Hindlimb muscle (tissue), 1 donor: Measurements from ENCODE around the gene SLC39A11. TPM values are rescaled to one million over a fixed set of nuclear protein-coding genes. Genes with fewer than 3 reads are reported as not detected.

Experiments
- DNase-seq: peaks from one replicate; pipeline ENCODE4 v3.0.0-alpha.2; 2013
- polyA plus RNA-seq: library from polyadenylated mRNA; unstranded; fragments of 120-200 nt; gene quantifications from one replicate; pipeline ENCODE4 v1.2.1, GENCODE V29; 2013; ENCODE audit not compliant: insufficient read length

SLC39A11 gene
- polyA plus RNA-seq, 1 donor: 9.3 TPM

DNA sequence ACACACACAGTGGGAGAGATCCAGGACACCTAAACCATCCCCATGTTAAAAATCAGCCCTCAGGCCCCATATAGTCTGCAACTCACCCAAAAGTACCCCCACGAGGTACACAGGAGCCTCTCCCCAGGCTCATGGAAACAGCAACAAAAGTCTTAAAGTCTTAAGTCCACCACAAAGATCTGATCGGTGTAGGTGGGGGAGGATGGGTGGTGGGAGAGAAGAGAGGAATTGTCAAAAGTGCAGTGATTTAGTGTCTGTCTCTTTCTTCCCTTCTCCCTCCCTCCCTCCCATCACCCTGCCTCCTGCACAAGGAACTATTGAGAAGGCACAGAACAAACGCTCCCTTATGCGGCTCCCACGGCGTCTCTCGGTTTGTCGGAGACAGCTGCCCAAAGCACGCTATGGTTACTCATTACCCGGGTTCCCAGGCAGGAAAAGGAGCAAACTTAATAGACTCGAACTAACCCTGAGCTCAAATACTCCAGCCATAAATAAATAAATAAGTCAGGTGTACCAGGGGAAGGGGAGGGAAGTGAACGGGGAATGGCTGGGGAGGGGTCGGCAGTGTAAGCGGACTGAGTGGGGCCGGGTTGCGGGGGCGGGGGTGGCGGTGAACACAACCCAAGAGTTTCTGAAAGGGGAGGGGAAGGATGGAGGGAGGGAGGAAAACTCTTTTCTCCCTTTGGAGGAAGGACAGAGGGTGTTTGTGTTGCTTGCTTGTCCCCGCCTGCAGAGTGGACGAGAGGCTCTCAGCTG, 477.4 kb downstream of the SLC39A11 start:
- DNase-seq: no peak

DNA sequence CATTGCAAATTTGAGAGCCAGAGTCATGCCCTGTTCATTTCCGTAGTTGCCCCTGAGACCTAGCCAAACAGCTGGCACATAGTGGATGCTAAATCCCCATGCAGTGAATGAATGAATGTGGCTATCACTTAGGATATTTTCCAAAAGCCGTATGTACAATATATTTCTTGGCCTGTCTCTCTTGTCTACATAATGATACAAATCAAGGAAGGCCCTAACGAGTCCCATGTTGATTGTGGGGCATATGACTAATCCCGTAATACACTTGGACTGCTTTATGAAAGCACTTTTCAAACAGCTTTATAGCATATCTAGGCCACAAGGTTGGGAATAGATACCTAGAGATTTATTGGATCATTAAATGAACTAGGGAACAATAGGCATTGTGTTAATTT, 478.0 kb downstream of the SLC39A11 start:
- DNase-seq: no peak

DNA sequence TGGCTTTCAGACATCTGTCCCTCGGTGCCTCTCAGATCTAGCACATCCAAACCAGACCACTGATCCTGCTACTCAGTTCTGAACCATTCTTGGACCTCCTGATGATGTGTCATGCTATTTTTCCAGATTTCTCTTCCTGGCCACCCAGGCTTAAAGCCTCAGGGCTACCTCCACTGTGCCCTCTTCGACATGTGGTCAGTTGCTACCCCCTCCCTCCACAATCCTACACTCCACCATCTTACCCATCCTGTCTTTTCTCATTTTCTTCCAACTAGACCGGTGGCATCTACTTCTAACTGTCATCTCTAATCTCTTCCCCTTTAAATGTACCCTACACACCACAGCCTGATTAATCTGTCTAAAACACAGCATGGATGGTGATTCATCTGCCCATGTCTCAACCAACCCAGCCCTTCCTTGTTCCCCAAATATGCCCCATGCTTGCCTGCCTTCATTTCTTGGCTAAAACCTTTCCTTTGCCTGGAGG, 478.6 kb downstream of the SLC39A11 start:
- no peak for DNase-seq

DNA sequence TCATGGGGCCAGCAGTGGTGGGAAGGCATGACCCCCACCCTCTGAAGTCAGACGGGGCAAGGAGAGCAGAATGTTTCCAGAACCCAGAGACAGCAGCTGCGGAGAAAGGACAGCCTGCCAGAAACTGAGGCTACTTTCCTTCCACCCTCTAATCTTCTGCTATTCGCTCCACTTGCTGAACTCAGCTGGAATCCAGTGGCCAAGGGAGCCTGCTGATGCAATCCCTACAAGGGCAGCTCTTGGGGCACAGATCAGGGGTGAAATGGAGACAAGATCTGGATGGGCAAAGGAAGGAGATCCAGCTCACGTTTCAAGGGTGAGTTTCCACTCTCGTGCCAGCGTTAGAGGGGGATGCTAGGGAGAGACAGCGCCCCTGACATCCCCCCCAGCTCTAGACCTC, 479.1 kb downstream of the SLC39A11 start:
- no peak for DNase-seq

DNA sequence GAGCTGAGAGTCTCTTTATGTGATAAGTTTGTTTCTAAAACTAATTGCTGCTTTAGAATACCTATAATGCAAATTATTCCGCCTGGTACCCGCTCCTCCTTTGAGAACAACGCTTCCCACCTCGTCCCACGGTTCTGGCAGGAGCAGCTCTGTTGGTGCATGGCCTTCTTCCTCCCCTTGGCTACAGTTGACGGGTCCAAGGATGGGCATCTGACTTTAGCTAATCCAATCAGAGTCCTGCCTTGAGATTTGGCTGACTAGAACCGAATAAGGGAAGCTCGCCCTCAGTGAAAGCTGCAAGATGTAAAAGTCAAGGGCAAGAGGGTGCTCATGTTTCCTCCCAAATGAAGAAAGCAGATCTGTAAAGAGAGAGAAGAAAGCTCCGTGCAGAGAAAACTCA, 481.3 kb downstream of the SLC39A11 start:
- DNase-seq: no peak

DNA sequence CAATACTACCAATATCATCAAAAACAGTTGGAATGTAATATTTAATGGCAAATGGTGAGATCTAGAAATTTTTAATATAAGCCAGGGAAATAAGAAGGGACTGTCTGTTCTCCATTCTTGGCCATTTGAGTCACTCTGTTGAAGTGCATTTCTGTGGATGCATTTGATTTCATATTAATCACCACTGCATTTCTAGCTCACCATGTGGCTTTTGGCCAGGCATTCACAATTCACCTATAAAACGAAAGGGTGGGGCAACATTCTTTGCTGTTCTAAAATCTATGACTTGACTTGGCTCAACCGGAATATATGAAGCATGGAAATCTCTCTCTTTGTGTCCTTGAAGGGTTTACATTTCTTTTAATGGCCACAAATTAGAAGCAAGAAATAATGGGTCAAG, 483.0 kb downstream of the SLC39A11 start:
- no peak for DNase-seq

DNA sequence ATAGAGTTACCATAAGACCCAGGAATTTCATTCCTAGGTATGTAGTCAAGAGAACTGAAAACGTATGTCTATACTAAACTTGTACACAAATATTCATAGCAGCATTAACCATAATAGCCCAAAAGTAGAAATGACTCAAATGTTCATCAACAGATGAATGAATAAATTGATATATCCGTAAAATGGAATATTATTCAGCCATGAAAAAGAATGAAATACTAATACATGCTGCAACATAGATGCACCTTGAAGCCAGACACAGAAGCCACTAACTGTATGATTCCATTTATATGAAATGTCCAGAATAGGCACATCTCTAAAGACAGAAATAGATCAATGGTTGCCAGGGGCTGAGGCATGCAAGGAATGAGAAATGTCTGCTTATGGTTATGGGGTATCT, 484.1 kb downstream of the SLC39A11 start:
- DNase-seq: no peak

DNA sequence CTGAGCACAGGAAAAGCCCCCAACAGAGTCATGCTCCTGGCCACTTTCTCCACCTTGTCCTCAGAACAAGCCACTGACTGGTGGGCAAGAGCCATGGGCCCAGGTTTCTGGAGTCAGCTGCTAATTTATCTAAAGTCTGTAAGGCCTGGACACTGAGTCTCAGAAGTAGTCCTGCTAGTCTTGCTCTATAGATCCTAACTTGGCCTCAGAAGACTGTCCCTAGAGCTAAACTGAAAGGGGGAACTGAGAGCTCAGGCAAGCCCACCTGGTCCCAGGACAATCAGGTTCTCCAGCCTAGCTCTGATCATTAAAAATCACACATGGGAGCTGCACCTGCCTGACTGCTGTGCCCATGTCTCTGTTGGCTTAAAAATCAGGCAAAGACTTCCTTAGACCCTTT, 485.8 kb downstream of the SLC39A11 start:
- DNase-seq: no peak

DNA sequence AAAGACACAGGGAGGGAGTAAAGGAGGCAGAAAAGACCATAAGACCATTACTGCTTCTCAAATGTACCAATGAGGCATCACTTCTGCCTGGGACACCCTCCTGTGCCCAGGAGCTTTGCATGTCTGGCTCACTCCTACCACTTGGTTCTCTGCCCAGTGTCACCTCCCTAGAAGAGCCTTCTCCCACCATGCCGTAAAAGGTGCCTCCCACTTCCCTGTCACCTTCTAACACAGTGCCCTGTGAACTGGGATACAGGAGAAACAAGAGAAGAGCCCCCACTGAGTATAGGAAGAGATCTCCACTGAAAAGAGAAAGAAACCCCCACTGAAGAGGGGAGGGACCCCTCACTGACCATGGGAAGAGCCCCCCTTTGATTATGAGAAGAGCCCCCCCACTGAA, 486.9 kb downstream of the SLC39A11 start:
- no peak for DNase-seq

DNA sequence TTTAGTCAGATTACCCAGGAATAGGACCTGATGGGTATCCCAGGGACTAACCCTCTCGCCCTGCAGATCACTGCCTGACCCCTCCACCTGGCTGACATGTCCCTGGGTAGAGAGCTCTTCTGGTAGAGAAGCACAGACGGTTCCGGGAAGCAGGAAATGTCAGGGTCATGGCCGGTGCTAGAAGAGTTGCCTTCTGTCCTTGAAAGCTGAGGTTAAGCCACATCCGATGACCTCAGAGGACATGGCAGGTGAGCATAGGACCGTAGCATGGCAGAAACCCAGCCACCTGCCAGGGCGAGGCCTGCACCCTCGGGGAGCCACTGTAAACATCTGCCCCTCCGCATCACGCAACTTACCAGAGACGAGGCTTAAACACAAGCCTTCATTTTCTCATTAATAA, 488.0 kb downstream of the SLC39A11 start:
- DNase-seq: no peak

DNA sequence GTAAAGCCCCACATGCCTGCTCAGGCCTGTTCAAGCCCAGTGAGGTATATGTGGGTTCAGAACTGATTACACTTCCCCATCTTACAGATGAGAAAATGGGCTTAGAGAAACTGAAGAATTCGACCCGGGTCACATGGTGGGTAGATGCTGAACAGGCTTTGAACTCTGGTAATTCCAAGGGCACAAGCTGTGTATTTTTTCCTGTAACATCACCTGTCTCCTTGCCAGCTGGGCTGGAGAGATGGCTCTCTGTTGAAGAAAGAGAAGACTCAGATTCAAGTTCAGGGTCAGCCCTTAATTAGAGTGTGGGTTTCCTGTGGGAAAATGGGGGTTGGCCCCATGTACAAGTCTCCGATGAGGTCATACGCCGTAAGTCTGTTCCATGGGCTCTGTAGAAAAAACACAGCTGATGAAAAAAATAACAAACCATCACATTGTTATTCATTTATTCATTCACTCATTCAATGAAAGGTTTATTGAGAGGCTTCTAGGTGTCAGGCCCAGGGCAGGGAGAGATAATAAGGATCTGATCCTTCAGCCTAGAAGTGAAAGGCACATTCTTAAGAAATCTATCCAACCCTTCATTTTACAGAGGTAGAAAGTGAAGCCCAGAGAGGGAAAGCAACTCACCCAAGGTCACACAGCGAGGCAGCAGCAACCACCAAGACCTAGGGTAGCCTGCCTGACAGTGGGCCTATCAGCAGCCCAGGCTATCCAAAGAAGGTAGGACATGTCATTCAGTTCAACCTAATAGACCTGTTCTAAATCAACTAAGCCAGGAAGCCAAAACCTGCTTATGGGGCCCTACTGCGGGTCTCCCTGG, 488.9 kb downstream of the SLC39A11 start:
- DNase-seq: no peak

DNA sequence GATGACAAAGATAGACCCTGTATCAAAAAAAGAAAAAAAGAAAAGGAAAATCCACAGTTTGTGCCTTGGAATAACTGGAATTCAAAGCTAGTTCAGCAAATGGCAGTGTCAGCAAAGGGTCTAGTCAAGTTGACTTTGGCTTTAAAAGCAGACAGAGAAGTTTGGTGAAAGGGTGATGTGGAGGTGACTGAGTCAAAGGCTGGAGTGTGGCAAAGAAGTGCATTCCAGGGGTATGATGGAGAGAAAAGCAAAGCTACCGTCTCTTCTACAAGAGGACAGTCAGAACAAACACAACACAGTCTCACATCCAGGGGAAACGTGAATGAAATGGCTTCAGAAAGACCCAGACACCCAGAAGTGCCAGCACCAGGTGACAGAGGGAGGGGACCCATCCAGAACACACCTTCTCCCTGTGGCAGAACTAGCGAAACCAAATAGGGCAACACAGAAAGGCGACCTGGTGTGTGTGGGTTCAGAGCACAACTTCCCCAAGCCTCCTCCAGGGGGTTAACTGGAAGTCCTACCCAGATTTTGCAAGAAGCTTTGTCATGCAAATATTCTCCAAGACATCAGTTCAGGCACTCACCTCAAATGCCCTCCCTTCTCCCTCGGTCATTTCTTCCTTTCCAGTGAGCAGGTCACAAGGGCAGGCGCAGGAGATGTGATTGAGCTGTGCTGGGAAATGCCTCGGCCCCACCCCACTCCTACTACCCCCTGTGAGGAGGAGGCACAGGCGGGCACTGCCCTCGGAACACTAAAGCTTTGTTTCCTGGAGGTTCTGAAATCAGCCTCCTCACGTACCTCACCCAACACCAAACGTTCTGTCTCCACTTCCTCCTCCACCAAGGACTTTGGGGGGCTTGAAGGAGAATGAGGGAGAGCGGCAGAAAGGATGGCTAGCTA, 489.7 kb downstream of the SLC39A11 start:
- no peak for DNase-seq

DNA sequence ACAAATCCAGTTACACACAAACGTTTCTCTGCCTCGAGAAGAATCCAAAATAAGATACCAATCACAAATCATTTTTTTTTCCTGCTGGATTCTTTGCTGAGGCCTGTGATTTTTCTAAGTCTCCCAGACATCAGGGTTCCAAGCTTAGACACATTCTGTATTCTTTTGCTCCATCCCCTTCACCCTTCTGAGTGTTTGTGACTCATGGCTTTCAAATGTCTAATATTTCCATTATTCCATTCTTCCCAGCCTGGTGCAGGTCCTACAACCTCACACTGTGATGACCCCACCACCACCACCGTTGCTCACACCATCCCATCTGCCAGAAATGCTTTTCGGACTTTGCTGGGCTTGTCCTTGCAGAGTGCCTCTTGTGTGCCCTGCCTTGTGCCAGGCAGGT, 491.6 kb downstream of the SLC39A11 start:
- no peak for DNase-seq

DNA sequence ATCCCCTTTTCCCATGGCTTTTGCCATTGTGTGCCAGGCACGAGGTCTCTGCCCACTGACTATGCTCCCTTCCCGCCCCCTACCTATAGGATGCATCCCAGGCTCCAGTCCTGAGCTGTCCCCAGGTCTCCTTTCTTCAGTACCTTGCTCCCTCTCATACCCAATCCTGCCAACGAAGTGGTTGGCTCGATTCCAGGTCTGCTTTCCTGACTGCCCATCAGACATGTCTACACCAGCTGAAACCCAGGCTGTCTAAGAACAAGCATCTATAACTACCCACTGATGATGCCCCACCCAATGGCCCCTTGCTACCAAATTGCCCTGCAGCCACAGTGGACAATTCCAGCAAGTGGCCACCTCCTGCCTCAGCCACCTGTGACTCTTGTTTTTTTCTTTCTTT, 492.6 kb downstream of the SLC39A11 start:
- no peak for DNase-seq

DNA sequence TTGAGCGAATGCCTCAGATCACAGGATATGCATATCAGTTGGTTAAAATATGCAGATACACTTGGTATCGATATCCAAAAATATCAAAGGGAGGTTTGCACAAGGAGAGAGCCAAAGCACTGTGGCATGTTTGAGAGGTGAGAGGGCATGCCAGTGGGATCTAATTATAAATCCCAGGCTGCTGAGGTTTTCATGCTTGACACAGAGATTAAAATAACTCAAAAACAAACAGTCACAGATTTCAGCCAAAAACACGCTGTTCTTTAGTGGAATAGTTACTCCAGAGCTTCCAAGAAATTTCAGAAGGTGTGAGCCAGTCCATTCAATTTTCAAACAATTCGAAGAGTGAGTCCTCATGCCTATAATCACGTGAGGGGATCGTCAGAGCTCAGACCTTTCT, 493.8 kb downstream of the SLC39A11 start:
- DNase-seq: no peak

DNA sequence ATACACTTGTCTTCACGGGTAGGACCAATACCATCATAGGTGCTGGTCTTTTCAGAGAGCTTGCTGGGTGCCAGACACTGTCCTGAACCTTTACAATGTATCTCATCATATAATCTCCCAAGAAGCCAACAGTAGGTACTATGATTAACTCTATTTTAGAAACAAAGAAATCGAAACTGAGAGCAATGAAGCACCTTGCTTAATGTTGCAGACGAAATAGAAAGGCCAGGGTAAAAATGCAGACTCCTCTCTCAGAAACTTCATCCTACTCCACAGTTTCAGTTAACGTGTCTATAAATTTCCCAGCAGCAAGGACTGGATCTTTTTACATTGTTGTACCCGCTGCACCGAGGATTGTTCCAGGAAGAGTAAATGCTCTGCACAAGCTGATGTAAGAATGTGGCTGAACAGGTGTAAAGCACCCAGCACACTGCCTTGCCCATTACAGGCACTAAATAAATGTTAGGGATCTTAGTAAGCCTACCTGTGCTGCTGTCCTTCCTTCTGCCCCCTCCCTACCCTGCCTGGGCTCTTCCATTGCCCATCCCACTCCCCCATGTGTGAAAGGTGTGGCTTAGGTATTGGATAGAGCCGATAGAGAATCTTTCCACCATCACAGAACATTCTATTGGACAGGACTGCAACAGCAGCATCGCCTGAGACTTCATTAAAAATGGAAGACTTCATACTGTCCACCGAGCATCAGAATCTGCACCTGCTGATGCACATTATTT, 495.0 kb downstream of the SLC39A11 start:
- no peak for DNase-seq

Other genes with a start within 250 kb of the SLC39A11 start
- gene SSTR2, start 72.3 kb upstream of the SLC39A11 start, polyA plus RNA-seq: 1.3 TPM
- 35.2 TPM for gene COG1, start 100.4 kb upstream of the SLC39A11 start, polyA plus RNA-seq
- not detected for gene CPSF4L, start 169.2 kb upstream of the SLC39A11 start, polyA plus RNA-seq
- gene CDC42EP4, start 219.3 kb upstream of the SLC39A11 start, polyA plus RNA-seq: 21.5 TPM